GM18502 (cell line): ENCODE measurements around the gene TJAP1.
"Not testable (repeated sequence)": the region's sequence is repeated elsewhere in the genome, so short reads cannot be mapped to it uniquely, and the experiment has no call there.

Source experiments
- ATAC-seq: cut with Tn5 transposase; IDR thresholded peaks from one replicate; pipeline ENCODE4 v1.9.1; 2021; ENCODE audit warnings: mild to moderate bottlenecking; ENCODE audit not compliant: unreplicated experiment, poor library complexity

TJAP1 gene

DNA sequence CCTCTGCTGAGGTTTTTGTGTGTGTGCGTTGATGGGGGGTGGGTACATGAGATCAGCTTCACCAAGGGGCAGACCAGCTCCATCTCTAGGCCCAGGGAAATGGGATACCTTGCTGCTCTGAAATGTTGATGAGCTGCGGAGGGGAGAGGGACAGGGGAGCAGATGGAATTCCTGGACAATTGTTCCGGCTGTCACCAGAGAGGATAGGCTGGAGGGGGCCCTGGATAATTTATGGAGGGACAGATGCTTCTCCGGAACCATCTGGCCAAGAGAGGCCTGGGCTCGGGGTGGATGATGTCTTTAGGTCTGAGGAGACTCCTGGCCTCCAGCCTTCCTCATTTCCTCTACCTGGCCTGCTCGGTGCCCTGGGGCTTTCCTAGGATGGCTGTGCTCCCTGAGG is 1.9 kb upstream of the TJAP1 start:
- ATAC-seq, result no peak

DNA sequence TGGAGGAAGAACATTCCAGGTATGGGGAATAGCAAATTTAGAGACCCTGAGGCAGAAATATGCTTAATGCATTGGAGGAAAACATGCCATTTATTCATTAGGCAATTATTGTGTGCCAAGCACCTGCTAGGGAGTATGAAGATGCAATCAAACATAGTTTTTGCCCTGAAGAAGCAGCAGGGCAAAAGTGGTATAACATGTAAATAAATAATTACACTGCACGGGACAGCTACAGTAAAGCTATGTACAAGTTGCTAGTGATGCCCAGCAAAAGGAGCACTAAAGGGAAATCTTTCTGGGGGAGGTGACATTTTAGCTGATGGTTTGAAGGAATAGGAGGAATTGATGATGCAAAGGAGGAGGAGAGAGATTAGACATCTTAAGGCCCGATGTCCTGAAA is 624 bp upstream of the TJAP1 start:
- ATAC-seq, result no peak

DNA sequence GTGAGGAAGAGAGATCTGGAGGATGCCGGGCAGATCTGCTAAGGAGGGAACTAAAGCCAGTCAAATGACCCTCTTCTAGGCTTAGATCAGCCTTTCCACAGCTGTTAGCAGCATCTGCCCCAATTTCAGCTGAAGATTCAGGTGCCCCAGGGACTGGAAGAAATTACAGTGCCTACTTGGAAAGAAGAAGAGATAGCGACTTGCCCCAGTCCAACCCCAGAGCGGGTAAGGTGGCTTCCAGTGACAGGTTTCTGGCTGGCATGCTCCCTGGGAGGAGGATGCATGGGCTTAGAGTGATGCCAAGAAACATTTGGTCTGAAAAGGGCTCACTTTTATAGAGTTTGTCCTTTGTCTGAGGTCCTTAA is 620 bp downstream of the TJAP1 start:
- ATAC-seq, result no peak

- no peak for ATAC-seq
Measured at GRCh38 chr6:43481075-43481474, 3.7 kb downstream of the TJAP1 start.

GRCh38 chr6:43481591-43482236 is 4.3 kb downstream of the TJAP1 start:
- ATAC-seq, result no peak

GRCh38 chr6:43488667-43489276 is 11.4 kb downstream of the TJAP1 start:
- no peak for ATAC-seq

- no peak for ATAC-seq
Measured at GRCh38 chr6:43489277-43490072, 12.1 kb downstream of the TJAP1 start.

DNA sequence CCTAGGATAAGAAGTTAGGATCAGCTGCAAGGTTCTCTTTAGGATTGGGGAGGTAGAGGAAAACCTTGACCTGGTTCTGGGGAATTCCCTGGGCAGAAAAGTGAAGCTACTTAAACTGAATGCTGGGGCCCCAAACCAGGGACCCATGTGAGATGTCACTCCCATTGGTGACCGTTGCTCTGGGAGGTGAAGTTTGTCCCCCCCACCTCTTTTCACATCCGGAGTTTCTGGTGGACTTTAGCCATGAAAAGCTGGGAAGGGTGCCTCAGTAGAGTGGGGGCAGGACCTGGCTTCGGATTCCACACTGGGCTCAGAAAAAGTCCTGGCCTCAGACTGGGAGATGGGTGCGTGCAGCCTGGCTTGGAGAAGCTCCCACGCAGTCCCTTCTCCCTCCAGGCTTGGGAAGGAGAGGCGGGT is 13.2 kb downstream of the TJAP1 start:
- ATAC-seq, result no peak

DNA sequence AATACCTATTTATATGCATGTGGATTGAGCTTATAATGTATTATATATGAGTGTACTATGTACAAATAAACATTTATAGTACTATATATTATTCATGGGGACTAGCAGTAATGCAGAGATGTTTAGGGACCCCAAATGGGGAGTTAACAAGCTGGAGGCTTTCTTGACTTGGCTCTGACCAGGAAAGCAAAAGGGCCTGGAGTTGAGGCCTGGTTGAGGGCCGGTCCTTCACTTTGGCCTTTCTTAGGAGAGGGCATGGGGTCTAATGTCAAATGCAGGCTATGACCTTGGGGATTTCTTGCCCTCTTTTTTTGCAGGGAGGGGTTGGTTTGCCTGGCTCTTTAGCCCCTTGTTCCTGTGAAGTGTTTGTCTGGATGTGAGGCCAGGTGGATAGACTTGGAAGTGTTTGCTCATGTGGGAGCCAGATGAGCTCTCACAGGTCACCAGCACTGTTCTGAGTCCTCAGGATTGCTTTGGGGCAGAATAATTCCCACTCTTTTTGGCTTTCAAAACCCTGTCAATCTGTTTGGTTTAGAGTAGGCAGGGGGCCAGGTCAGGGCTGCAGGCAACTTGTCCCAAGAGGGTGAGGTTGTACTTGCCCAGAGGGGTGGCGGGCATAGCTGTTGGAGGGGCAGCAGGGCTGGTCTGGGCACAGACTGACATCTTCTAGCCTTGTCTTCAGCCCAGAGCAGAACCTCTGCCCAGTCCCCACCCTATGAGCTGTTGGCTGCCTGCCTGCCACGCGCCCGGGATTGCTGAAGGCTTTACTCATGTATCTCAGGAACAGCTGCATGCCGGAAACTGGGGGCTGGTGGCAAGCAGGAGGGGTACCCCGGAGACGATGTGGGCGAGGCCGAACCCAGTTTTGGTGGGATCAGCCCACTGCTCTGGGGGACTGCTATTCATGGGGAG is 14.6 kb downstream of the TJAP1 start:
- no peak for ATAC-seq

GRCh38 chr6:43492673-43493072 is 15.3 kb downstream of the TJAP1 start:
- ATAC-seq, result no peak

- ATAC-seq, result no peak
Measured at GRCh38 chr6:43493230-43493629, 15.9 kb downstream of the TJAP1 start.

GRCh38 chr6:43493833-43494232 is 16.5 kb downstream of the TJAP1 start:
- ATAC-seq, result no peak

- ATAC-seq, result no peak
Measured at GRCh38 chr6:43494321-43494720, 17.0 kb downstream of the TJAP1 start.

- ATAC-seq, result no peak
Measured at GRCh38 chr6:43494766-43495165, 17.4 kb downstream of the TJAP1 start.

- no peak for ATAC-seq
Measured at GRCh38 chr6:43495409-43495941, 18.1 kb downstream of the TJAP1 start.

DNA sequence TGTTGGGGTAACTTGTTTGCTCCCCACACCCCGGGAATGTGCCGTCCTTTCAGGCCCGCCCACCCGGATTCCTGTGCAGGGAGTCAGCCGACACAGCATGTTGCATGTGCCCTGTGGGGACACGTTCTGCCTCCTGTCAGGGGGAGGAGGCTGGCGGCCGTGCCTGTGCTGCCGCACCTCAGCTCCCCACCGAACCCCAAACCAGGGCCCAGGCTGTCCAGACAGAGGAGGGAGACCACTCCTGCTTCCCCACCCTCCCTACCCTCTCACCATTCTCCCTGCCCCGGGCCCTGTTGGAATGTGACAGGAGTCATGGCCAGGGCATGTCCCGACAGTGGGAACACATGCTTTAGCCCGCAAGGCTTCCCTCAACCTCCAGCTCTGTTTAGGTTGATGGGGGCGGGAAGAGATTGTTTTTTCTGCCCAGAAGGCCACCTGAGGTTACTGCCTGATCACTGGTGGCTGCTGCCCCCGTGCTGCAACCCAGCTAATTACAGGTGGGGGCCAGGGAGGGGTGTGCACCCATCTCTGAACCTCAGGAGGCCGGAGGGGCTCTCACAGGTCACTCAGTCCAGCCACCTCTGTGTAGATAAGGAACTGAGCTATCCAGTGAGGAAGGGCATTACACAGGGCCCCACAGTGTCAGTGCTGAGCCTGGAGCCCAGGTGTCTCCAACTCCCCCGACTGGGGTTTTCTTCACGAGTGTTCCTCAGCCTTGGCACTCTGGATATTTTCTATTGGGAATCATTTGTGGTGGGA is 19.2 kb downstream of the TJAP1 start:
- ATAC-seq, result no peak

DNA sequence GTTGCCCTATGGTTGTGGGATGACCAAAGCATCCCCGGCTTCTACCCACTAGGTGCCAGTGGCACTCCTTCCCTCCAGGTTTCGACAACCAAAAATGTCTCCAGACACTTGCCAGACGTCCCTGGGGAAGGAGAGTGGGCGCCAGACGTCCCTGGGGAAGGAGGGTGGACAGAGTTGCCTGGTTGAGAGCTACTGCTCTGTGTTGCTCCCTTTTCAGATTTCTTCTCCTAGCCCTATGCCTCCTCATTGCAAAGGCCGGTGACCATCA is 19.7 kb downstream of the TJAP1 start:
- ATAC-seq, result no peak

- no peak for ATAC-seq
Measured at GRCh38 chr6:43497689-43498088, 20.3 kb downstream of the TJAP1 start.

- not testable (repeated sequence) for ATAC-seq
Measured at GRCh38 chr6:43498291-43498690, 20.9 kb downstream of the TJAP1 start.
